GM18519 (cell line): Measurements from ENCODE around the gene COL27A1.

ENCODE experiments used
- ATAC-seq: cut with Tn5 transposase; IDR thresholded peaks from one replicate; pipeline ENCODE4 v1.9.1; 2021; ENCODE audit warnings: mild to moderate bottlenecking, moderate library complexity; ENCODE audit not compliant: unreplicated experiment, low FRiP score

Gene COL27A1

GRCh38 chr9:114237247-114237646, 81.9 kb downstream of the COL27A1 start:
- no peak for ATAC-seq

DNA sequence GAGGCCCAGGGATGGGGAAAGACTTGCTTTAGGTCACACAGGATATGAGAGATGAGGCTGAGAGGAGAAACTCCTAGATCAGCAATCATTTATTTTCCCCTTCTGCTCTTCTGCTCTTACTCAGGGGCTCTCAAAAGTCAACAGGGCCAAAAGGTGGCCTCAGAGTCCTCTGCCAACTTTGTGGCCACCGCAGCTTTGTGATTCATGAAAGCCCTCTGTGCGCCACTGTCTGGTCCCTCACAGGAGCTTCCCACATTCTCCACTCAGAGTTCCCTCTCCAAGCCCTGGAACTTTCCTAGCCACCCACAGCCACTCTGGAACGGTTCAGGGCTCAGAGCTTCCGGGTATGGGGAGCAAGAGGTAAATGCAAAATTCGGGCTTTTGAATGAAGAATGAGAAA, 82.4 kb downstream of the COL27A1 start:
- no peak for ATAC-seq

DNA sequence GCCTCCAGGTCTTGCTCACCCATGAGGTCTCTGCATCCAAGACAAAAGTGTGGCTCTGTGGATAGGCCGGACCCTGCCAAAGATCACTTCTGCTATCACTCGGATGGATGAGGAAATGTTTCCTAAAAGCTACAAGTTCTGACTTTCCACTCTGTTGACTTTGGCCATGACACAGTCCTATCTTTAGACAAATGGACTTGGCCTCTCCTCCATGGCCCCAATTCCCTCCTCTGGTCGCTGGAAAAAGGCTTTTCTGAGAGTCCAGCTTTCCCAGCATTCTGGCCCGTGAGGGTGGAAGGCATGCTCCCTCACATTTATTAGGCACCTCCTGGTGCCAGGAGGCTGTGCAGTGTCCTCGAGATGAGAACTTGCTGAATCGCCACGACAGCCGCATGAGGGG, 83.1 kb downstream of the COL27A1 start:
- ATAC-seq = no peak

GRCh38 chr9:114238891-114239875, 83.8 kb downstream of the COL27A1 start:
- ATAC-seq = no peak

GRCh38 chr9:114240216-114240615, 84.9 kb downstream of the COL27A1 start:
- ATAC-seq = no peak

- no peak for ATAC-seq
Observed at GRCh38 chr9:114240647-114241558, 85.6 kb downstream of the COL27A1 start.

DNA sequence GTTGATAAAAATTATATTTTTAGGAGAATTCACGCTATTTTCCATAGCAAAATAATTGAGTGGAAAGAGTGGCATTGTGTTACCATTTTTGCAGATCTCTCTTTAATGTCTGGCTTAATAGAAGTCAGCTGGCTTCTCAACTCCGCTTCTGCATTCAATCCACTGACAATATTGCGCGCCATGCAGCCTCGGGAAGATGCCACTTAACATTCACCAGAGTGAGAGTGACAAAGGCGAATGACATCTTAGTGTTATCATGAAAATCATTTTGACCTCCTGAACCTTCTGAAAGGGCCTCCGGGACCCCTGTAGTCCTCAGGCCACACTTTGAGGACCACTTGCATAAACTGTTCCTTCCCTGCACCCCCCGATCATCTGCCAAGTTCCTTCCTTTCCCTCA, 87.5 kb downstream of the COL27A1 start:
- ATAC-seq = no peak

DNA sequence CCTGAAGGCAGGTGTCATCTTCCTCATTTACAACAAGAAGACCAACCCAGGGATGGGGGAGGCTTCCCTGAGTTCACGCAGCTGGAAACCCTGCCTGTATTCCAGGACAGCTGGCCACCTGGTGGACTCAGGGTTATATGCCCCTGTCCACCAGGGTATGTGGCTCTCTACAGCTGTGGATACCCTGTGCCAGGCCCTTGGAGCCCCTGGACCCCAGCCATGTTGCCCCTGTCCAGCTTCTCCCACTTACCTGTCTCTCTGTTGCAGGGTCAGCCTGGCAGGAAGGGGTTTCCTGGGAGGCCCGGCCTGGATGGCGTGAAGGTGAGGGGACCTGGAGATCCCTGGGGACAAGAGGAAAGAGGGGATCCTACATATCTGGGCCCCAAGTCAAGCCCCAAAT, 87.9 kb downstream of the COL27A1 start:
- no peak for ATAC-seq

DNA sequence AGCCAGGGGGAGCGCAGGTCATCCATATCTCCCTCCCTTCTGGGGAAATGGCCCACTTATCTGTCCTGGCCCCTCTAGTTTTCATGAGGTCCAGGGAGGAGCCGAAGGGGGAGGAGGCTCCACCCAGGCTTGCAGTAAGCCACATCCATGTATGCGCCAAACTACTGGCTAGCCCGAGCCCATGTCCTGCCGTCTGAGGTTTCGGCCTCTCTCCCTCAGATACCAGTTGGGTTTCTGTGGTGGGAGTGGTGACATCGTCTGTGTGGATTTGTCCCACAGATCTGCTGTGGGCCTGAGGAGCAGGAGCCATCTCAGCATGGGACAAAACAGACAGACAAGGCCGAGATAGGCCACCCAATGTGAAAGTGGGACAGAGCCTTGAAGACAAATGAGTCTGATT, 89.2 kb downstream of the COL27A1 start:
- ATAC-seq = no peak

- no peak for ATAC-seq
Observed at GRCh38 chr9:114246558-114246957, 91.2 kb downstream of the COL27A1 start.

- no peak for ATAC-seq
Observed at GRCh38 chr9:114247077-114247476, 91.7 kb downstream of the COL27A1 start.

- ATAC-seq = no peak
Observed at GRCh38 chr9:114247491-114247890, 92.2 kb downstream of the COL27A1 start.

DNA sequence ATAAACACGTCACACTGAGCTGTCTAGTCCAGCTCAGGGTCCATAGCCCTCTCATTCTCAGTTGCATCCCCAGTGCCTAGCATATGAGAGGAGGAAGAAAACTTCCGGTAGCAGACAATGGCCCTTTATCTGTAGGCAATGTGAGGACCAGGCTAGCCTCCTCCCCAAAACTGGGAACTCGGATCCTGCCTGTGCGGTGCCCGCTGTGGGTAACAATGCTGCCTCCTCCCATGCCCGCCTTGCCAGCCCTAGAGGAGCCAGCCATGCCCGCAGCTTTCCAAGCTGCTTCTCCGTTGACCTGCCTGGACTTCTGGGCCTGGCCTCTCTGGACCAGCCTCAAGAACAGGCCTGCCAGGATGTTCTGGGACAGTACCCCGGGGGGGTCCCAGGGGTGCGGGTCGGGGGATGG, 93.0 kb downstream of the COL27A1 start:
- no peak for ATAC-seq

- no peak for ATAC-seq
Observed at GRCh38 chr9:114249424-114250234, 94.3 kb downstream of the COL27A1 start.

- ATAC-seq = no peak
Observed at GRCh38 chr9:114250235-114250568, 94.9 kb downstream of the COL27A1 start.

GRCh38 chr9:114250648-114251047, 95.3 kb downstream of the COL27A1 start:
- ATAC-seq = no peak

- no peak for ATAC-seq
Observed at GRCh38 chr9:114252394-114252793, 97.1 kb downstream of the COL27A1 start.

DNA sequence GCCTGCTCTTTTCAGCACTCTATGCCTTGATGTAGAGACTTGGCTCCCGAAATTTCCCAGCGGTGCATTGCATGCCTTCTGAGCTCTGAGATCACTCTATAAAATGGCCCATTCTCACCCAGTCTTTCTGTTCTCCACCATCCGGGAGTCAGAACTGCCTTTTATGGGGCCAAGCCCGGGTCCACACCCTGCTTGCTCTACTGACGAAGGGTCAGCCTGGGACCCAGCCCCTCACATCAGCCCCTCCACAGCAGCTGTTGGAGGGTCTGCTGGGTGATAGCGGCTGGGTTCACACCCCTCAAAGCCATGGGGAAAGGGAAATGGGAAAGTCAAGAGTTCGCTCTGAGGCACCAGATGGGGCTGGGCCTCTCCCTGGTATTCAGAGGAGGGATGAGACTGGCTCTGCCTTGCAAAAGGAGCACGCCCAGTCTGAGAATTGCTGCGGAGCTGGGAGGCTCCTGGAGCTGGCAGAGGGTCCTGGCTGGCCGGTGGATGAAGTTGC, 101.5 kb downstream of the COL27A1 start:
- no peak for ATAC-seq

DNA sequence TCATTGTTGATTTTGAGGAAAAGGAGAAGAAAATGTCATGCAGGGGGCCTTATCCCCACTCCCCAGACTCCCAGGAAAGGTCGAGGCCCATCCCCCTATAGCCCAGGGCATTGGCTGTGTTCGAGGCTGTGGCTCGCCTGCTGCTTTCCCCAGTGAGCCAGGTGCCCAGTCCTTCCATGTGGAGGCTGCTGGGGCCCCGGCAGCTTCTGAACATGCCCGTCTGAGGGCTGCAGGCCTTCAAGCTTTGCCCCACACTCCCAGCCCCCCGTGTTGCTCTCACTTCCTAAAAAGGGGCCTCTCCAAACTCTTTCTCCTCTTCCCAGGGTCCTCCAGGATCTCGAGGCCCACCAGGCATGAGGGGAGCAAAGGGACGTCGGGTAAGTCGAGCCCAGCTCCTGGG, 102.9 kb downstream of the COL27A1 start:
- ATAC-seq = no peak
